Upper lobe of left lung (tissue), 4 donors: ENCODE results near the gene HAUS6.

Source experiments
- POLR2AphosphoS5 ChIP-seq, 2 donors: sonication (generic); formaldehyde crosslinking; IDR thresholded peaks; one replicate each; pipeline ENCODE4 v1.5.1; 2017; ENCODE audit warnings: antibody characterized with exemption in 2 of 2
- TF ChIP-seq, protein P1 (sequence below), 6 experiments: fragments of 450-650 bp in 4 of 6; fragments of 200-600 bp in 2 of 6; sonication (generic) in 2 of 6; IDR thresholded peaks; one replicate each; pipeline ENCODE4 v1.5.1; 2016 to 2019; ENCODE audit warnings: antibody characterized with exemption in 6 of 6

DNA sequence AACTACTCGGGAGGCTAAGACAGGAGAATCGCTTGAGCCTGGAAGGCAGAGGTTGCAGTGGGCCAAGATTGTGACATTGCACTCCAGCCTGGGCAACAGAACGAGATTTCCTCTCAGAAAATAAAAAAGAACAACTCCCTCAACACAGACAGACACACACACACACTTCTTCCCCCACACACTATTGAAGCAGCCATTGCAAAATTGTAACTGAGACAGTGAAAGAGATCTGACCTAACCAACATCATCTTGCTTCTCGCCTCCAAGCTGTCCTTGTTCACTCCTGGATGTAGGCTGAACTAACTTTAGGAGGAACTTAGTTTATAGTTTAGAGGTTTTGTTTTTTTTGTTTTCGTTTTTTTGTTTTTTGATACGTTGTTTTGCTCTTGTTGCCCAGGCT lies 37.6 kb upstream of the HAUS6 start:
- TF ChIP-seq, protein P1, sequence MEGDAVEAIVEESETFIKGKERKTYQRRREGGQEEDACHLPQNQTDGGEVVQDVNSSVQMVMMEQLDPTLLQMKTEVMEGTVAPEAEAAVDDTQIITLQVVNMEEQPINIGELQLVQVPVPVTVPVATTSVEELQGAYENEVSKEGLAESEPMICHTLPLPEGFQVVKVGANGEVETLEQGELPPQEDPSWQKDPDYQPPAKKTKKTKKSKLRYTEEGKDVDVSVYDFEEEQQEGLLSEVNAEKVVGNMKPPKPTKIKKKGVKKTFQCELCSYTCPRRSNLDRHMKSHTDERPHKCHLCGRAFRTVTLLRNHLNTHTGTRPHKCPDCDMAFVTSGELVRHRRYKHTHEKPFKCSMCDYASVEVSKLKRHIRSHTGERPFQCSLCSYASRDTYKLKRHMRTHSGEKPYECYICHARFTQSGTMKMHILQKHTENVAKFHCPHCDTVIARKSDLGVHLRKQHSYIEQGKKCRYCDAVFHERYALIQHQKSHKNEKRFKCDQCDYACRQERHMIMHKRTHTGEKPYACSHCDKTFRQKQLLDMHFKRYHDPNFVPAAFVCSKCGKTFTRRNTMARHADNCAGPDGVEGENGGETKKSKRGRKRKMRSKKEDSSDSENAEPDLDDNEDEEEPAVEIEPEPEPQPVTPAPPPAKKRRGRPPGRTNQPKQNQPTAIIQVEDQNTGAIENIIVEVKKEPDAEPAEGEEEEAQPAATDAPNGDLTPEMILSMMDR (IDR thresholded peaks at IDR 0.05): no peak
- TF ChIP-seq POLR2AphosphoS5 (IDR thresholded peaks at IDR 0.05): no peak
